Stimulated activated naive CD8-positive, alpha-beta T cell treated with anti-CD3 and anti-CD28 coated beads, Interleukin-15, Interleukin-2, amounts not matched to agents 100 ng/mL and 50 ng/mL, for 24 hours (primary cell): Measurements from ENCODE around the gene MOK.

Experiments used
- H3K27ac Mint-ChIP-seq: one replicate; pipeline ENCODE4 v1.8.0; 2021; ENCODE audit warnings: mild to moderate bottlenecking, mixed read lengths
- H3K27me3 Mint-ChIP-seq: one replicate; pipeline ENCODE4 v1.8.0; 2021; ENCODE audit warnings: mixed read lengths
- H3K36me3 Mint-ChIP-seq: one replicate; pipeline ENCODE4 v1.8.0; 2021; ENCODE audit warnings: low read depth, mixed read lengths
- H3K4me1 Mint-ChIP-seq: one replicate; pipeline ENCODE4 v1.8.0; 2021; ENCODE audit warnings: low read depth, mixed read lengths
- H3K4me3 Mint-ChIP-seq: one replicate; pipeline ENCODE4 v1.8.0; 2021; ENCODE audit warnings: mild to moderate bottlenecking, mixed read lengths
- H3K9me3 Mint-ChIP-seq: one replicate; pipeline ENCODE4 v1.8.0; 2021; ENCODE audit warnings: mixed read lengths

The MOK gene

DNA sequence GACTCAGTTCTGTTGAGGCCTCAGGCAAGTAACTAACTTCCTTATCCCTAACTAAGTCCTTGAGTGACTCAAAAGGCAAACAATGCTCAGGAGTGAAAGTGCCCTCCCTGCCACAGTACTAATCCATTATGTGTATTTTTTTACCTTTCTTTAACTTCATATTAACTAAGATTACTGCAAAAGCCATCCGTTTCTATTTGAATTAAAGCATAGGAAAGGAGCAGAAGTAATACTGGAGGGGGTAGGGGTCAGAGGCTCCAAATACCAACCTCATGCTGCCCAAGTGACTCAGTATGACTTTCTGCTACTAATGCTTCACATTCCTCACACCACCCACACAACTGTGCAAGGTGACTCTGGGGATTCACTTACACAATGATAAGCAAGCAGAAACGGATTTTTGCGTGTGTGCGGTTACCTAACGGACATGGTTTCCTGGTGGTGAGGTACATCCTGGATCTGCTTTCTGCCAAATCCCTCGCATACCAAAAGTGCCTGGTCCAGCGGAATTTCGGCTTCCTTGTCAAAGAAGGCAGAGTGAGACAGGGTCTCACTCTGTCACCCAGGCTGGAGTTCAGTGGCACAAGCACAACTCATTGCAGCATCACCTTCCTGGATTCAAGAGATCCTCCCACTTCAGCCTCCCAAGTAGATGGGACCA, 25.1 kb downstream of the MOK start:
- Mint-ChIP-seq H3K9me3 (no peaks in the 10 kb centered on the region), H3K27me3 (no peaks in the 10 kb centered on the region), H3K27ac (no peak overlapping the region), H3K36me3 (no peaks in the 10 kb centered on the region), H3K4me3 (no peak overlapping the region), H3K4me1 (no peaks in the 10 kb centered on the region)

- Mint-ChIP-seq H3K27ac (no peak overlapping the region), H3K36me3 (no peaks in the 10 kb centered on the region), H3K4me3 (no peak overlapping the region), H3K9me3 (no peaks in the 10 kb centered on the region), H3K4me1 (no peaks in the 10 kb centered on the region), H3K27me3 (no peaks in the 10 kb centered on the region)
These were observed 25.7 kb downstream of the MOK start for GRCh38 chr14:102279282-102279681.

GRCh38 chr14:102278631-102278935, 26.4 kb downstream of the MOK start:
- Mint-ChIP-seq H3K27ac (no peak overlapping the region), H3K4me1 (no peaks in the 10 kb centered on the region), H3K4me3 (no peak overlapping the region), H3K9me3 (no peaks in the 10 kb centered on the region), H3K27me3 (no peaks in the 10 kb centered on the region), H3K36me3 (no peaks in the 10 kb centered on the region)

DNA sequence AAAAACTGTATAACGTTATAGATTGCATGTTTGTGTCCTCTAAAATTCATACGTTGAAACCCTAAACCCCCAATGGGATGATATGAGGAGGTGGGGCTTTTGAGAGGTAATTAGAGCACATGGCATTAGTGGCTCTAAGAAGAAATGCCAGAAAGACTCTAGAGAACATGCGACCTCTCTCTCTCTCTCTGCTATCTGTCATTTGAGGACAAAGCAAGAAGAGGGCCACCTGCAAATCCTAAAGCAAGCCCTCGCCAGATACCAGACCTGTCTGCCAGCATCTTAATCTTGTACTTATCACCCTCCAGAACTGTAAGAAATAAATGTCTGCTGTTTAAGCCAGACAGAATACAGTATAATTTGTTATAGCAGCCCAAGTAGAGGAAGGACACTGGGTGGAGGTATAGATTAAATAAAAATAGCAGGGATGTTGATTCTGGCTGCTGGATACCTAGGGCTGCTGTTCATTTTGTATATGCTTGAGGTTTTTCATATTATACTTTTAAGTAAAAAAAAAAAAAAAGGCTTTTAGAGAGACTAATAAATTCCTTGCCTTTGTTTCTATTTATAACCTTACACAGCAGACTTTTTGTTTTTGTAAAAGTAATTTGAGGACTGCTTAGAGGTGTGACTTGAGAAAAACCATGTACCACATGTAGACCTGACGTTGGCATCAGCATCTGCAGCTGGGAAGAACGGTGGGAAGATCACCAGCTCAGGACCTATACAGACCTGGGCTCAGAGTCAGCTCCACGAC, 26.9 kb downstream of the MOK start:
- Mint-ChIP-seq H3K4me1 (no peaks in the 10 kb centered on the region), H3K36me3 (no peaks in the 10 kb centered on the region)

GRCh38 chr14:102275866-102276265, 29.1 kb downstream of the MOK start:
- Mint-ChIP-seq H3K4me1 (no peaks in the 10 kb centered on the region), H3K9me3 (no peaks in the 10 kb centered on the region), H3K27ac (no peak overlapping the region), H3K27me3 (no peaks in the 10 kb centered on the region), H3K36me3 (no peaks in the 10 kb centered on the region), H3K4me3 (no peak overlapping the region)

More for the DNA sequence above, 26.9 kb downstream of the MOK start:
- Mint-ChIP-seq H3K27ac (no peak overlapping the region), H3K4me3 (no peak overlapping the region), H3K27me3 (no peaks in the 10 kb centered on the region), H3K9me3 (no peaks in the 10 kb centered on the region)

DNA sequence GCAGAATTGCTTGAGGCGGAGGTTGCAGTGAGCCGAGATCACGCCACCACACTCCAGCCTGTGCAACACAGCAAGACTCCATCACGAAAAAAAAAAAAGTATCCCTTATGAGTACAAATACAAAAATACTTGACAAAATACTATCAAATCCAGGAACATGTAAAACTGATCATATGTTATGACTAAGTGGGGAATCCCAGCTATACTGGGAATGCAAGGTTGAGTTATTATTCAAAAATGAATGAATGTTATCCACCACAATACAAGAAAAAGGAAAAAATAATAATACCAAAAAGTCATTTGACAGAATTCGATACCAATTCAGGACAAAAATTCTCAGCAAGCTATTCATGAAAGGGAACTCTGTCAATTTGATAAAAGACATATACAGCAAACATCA, 32.6 kb downstream of the MOK start:
- Mint-ChIP-seq H3K27ac (no peak overlapping the region), H3K4me1 (no peaks in the 10 kb centered on the region), H3K27me3 (no peaks in the 10 kb centered on the region), H3K36me3 (no peaks in the 10 kb centered on the region), H3K9me3 (no peaks in the 10 kb centered on the region), H3K4me3 (no peak overlapping the region)

DNA sequence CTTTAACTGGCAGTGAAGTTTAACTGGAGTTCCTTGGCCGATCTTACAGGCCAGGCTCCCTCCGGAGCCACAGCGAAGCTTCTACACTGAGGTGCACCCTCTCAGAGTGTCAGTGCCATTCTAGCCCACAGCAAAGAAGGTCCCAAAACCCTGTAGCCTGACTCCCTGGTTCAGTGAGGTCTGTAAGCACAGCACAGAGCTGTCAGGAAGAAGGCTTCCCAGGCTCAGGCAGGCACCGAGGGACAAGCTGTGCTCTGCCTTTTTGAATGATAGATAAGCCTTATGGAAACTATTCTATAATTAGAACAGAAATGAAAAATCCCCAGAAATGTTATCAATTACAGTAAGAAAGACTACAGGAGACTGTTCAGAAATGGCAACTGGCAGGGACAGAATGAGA, 40.2 kb downstream of the MOK start:
- Mint-ChIP-seq H3K36me3 (no peaks in the 10 kb centered on the region), H3K4me3 (no peak overlapping the region), H3K27me3 (no peaks in the 10 kb centered on the region), H3K27ac (no peak overlapping the region), H3K4me1 (no peaks in the 10 kb centered on the region), H3K9me3 (no peaks in the 10 kb centered on the region)

DNA sequence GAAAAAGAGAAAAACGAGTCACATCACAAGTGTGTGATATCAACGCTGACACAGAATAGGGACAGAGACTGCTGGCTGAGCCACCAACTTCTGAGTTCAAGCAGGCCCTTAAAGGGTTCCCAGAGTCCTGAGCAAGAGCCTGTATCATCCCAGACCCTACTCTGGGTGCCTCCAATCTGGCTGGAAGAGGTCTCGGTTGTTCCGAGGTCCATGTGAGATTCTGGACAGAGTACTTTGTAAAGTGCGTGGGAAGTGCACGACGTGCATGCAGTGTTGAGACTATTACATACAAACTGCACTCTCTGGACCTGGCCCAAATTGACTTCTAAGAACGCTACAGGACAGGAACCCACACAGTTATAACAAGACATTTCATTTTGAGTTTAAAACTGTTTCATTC, 40.6 kb downstream of the MOK start:
- no peaks in the 10 kb centered on the region for H3K9me3 Mint-ChIP-seq
- no peaks in the 10 kb centered on the region for H3K4me1 Mint-ChIP-seq

DNA sequence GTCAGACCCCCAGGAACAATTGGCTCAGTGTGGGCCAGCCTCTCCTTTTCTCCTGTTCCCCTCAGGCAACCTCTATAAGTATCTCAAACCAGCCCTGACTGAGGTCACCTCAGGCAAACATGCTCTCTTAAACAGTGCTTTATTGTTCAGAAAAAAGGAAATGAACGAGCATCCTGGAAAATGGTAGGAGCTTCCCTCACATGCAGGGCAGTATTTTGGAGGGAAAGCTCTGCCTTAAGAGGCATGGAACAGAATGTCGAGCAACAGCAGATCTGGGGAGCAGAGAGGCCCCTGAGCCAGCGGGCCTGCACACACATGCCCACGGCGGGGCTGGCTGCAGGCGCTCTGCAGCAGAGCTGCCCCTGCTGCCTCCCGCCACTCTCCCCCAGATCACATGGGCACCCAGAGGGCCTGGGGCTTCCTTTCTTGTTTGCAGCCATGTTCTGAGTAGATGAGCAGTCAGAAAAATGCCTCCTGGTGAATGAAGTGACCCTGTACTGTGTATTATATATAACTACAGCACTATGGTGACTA, 42.0 kb downstream of the MOK start:
- no peaks in the 10 kb centered on the region for H3K36me3 Mint-ChIP-seq
- no peaks in the 10 kb centered on the region for H3K27me3 Mint-ChIP-seq
- no peak overlapping the region for H3K27ac Mint-ChIP-seq
- H3K4me3 Mint-ChIP-seq = no peak overlapping the region
- no peaks in the 10 kb centered on the region for H3K4me1 Mint-ChIP-seq
- H3K9me3 Mint-ChIP-seq = no peaks in the 10 kb centered on the region

More for the DNA sequence above, 40.6 kb downstream of the MOK start:
- H3K4me3 Mint-ChIP-seq = no peak overlapping the region
- no peaks in the 10 kb centered on the region for H3K36me3 Mint-ChIP-seq
- no peaks in the 10 kb centered on the region for H3K27me3 Mint-ChIP-seq
- H3K27ac Mint-ChIP-seq = no peak overlapping the region

DNA sequence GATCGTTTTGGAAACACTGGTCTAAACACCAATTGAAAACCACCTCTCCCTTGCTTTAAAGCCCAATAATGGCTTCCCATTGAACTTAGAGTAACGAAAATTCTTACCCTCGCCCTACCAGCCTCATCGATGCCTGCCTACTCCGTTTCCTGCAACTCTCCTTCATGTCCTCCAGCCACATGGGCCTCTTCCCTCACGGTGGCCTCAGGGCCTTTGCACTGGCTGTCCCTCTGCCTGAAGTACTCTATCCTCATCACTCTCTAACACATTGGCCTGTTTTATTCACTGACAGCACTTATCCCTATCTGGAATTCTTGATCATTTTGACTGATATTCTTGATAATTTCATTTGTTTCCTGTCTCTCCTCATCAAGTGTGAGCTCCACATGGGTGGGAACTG, 46.8 kb downstream of the MOK start:
- Mint-ChIP-seq H3K27me3 (no peaks in the 10 kb centered on the region), H3K4me1 (no peaks in the 10 kb centered on the region), H3K36me3 (no peaks in the 10 kb centered on the region), H3K9me3 (no peaks in the 10 kb centered on the region), H3K4me3 (no peak overlapping the region), H3K27ac (no peak overlapping the region)

DNA sequence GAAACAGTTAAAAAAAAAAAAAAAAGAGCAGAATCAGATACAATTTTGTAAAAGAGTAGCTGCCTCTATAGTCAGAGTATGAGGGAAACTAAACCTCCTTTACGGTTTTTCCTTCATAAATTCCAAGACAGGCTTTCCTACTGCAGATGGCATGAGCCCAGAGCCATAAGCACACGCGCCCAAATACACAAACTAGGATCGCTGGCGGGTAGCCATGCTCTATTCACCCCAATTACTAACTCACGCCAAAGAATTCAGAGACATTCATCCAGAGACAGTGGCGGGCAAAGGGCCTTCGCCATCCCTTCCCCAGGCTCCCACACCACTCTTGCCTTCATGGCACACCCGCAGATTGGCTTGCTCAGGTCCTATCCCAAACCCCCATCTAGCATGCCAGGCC, 48.2 kb downstream of the MOK start:
- Mint-ChIP-seq H3K36me3 (no peaks in the 10 kb centered on the region), H3K27me3 (no peaks in the 10 kb centered on the region), H3K4me3 (no peak overlapping the region), H3K27ac (no peak overlapping the region), H3K4me1 (no peaks in the 10 kb centered on the region), H3K9me3 (no peaks in the 10 kb centered on the region)

DNA sequence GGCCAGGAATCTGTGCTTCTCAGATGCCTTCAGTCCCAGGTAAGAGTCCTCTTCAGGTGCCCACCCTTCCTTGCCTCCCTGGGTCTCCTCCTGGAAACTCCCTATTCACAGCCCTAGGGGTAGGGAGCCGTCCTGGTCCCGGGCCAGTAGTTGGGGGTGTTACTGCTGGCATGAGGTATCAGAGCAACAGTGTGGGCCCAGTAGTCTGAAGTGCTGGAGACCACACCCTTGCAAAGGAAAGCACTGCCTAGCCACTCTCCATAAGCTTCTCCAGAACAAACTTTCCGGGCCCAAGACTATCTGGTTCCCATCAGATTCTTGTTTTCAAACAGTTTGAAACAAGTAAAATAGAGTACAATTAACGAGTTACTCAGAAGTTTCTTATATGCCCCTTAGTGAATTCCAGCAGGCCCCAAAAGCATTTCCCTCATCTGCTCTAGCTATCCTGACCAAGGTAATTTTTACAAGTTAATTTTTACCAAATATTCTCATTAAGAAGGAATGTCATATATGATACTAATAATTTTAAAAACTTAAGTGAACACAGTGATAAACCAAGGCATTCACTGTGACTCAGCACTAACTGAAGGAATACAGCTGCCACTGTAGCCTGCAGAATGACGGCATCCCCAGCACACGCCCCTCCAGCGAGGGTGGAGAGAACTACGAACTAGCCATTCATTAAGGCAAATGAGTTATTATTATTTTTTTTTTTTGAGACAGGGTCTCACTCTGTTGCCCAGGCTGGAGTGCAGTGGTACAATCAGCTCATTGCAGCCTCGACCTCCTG, 49.4 kb downstream of the MOK start:
- no peak overlapping the region for H3K27ac Mint-ChIP-seq
- H3K9me3 Mint-ChIP-seq = no peaks in the 10 kb centered on the region
- no peaks in the 10 kb centered on the region for H3K36me3 Mint-ChIP-seq
- H3K27me3 Mint-ChIP-seq = no peaks in the 10 kb centered on the region
- H3K4me1 Mint-ChIP-seq = no peaks in the 10 kb centered on the region
- no peak overlapping the region for H3K4me3 Mint-ChIP-seq

DNA sequence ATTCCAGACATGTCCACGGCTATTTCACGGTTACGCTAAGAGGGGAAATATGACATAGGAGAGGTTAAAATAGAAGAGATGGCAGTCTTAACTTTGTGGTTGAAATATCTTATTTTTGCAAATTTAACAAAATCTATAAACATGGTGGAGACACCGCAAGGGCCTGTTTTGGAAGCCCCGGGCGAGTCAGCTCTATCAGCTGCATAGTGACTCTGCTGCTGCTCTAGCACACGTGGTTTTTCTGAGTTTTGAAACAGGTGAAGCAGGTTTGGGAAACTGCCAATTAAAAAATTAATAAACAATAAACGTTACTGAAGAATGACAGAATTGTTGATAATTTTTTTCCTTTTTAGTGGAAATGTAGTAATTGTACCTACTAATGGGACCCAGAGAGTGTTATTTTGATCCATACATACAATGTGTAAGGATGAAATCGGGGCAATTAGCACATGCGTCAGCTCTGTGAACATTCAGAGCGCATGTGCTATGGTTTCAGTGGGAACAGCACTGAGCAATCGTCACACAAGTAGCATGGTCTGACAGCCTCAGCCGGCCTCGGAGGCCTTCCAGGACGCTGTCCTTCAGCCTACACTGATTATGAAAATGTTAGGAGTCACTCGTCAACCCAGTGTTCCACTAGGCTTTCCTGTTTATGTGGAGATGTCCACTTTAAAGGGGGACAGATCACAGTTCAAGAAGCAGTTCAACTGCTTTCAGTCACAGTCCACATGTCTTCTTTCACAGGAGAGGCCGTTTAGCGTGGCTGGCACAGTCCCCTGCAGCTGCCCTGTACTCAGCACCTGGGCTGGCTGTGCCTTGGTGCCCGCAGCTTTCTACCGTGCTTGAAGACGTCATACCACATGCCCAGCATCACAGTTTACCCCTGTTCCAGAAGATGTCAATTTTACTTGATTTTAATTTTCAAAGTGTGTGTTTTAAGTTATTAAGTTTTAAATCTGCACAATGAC, 51.8 kb downstream of the MOK start:
- H3K27me3 Mint-ChIP-seq = no peaks in the 10 kb centered on the region
- H3K4me1 Mint-ChIP-seq = no peaks in the 10 kb centered on the region
- no peaks in the 10 kb centered on the region for H3K9me3 Mint-ChIP-seq
- H3K4me3 Mint-ChIP-seq = no peak overlapping the region
- no peak overlapping the region for H3K27ac Mint-ChIP-seq
- no peaks in the 10 kb centered on the region for H3K36me3 Mint-ChIP-seq

DNA sequence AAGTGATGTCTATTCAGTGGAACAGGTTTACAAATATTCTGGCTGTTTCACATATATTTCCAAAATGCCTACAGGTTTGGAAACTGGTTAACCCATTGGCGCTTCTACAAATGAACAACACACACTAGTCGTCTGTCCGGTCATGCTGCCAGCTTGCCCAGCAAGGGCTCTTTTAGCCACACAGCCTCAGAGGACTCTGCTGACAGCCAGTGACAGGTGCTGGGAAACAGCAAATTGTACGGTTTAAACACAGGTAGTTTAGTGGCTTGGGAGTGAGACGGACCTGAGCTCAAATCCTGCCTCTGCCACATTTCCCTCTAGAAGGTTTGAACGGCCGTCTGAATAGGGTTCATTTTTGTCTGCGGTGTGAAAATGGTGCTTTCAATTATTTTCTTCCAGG, 53.8 kb downstream of the MOK start:
- H3K36me3 Mint-ChIP-seq = no peaks in the 10 kb centered on the region
- H3K4me3 Mint-ChIP-seq = no peak overlapping the region
- no peak overlapping the region for H3K27ac Mint-ChIP-seq
- H3K9me3 Mint-ChIP-seq = no peaks in the 10 kb centered on the region
- H3K4me1 Mint-ChIP-seq = no peaks in the 10 kb centered on the region
- H3K27me3 Mint-ChIP-seq = no peaks in the 10 kb centered on the region
